SH-SY5Y (cell line): Measurements from ENCODE around the gene CHRM5.

Source experiments
- GATA2 ChIP-seq: IDR thresholded peaks from 2 replicates; pipeline ENCODE4 v1.6.1; 2011; ENCODE audit warnings: mild to moderate bottlenecking, low read depth, low read length
- GATA3 ChIP-seq: IDR thresholded peaks from 2 replicates; pipeline ENCODE4 v1.6.1; 2011; ENCODE audit warnings: low read depth, mild to moderate bottlenecking, low read length, moderate library complexity

GRCh38 chr15:33932734-33933133 lies 35.6 kb upstream of the CHRM5 start:
- no peak for TF ChIP-seq GATA2
- no peak for TF ChIP-seq GATA3
